Activated CD4-positive, alpha-beta T cell treated with anti-CD3 and anti-CD28 coated beads for 4 hours (primary cell): ENCODE measurements around the gene ZSWIM5.
A peak's percentile ranks its signal among the peaks of the same experiment; 100 is the strongest.
"Not testable (repeated sequence)": the region's sequence is repeated elsewhere in the genome, so short reads cannot be mapped to it uniquely, and the experiment has no call there.

Experiments used
- DNase-seq, 2 donors: peaks; one replicate each; pipeline ENCODE4 v3.0.0-alpha.2; 2020

Gene ZSWIM5

GRCh38 chr1:45016090-45016697 lies 190.2 kb downstream of the ZSWIM5 start:
- DNase-seq: no peak

- no peak for DNase-seq
Measured at GRCh38 chr1:45015683-45016082, 190.7 kb downstream of the ZSWIM5 start.

GRCh38 chr1:45014321-45015028 lies 191.9 kb downstream of the ZSWIM5 start:
- peak; percentile 76 to 84 for DNase-seq

GRCh38 chr1:45013551-45014209 lies 192.7 kb downstream of the ZSWIM5 start:
- DNase-seq: no peak

- peak; percentile 37 to 50 for DNase-seq
Measured at GRCh38 chr1:45012639-45013278, 193.6 kb downstream of the ZSWIM5 start.

- DNase-seq: peak; percentile 86 to 87
Measured at GRCh38 chr1:45011837-45012638, 194.4 kb downstream of the ZSWIM5 start, which contains the start of gene UROD. Gene UROD, plus strand, starts transcription at chr1:45012254. Its CDS starts 12 bp downstream, at chr1:45012266.

GRCh38 chr1:45010855-45011811 lies 195.3 kb downstream of the ZSWIM5 start, which contains the start of gene HECTD3:
Gene HECTD3, minus strand, starts transcription at chr1:45011324. Its CDS starts 67 bp downstream, at chr1:45011257.
- peak; percentile 60 to 68 for DNase-seq

- peak; percentile 24 to 33 for DNase-seq
Measured at GRCh38 chr1:45009956-45010854, 196.2 kb downstream of the ZSWIM5 start.

- DNase-seq: no peak
Measured at GRCh38 chr1:45009296-45009865, 197.0 kb downstream of the ZSWIM5 start.

- DNase-seq: no peak
Measured at GRCh38 chr1:45008516-45008915, 197.9 kb downstream of the ZSWIM5 start.

GRCh38 chr1:45008076-45008475 lies 198.3 kb downstream of the ZSWIM5 start:
- DNase-seq: no peak

- no peak for DNase-seq
Measured at GRCh38 chr1:45007311-45007710, 199.1 kb downstream of the ZSWIM5 start.

GRCh38 chr1:45005761-45006160 lies 200.6 kb downstream of the ZSWIM5 start:
- no peak for DNase-seq

- DNase-seq: no peak
Measured at GRCh38 chr1:45004281-45004920, 202.0 kb downstream of the ZSWIM5 start.

- no peak for DNase-seq
Measured at GRCh38 chr1:45003741-45004140, 202.7 kb downstream of the ZSWIM5 start.

- no peak for DNase-seq
Measured at GRCh38 chr1:45002650-45003645, 203.5 kb downstream of the ZSWIM5 start.

GRCh38 chr1:45001576-45001975 lies 204.8 kb downstream of the ZSWIM5 start:
- not testable (repeated sequence) for DNase-seq

- no peak for DNase-seq
Measured at GRCh38 chr1:45001011-45001481, 205.4 kb downstream of the ZSWIM5 start.
